HFFc6 (cell line): ENCODE results near the gene ZSCAN25. TPM values are rescaled to one million over a fixed set of nuclear protein-coding genes. Genes with fewer than 3 reads are reported as not detected.

Source experiments
- DNase-seq: peaks from one replicate; pipeline ENCODE4 v3.0.0-alpha.2; 2018
- H3K27ac Mint-ChIP-seq: 2 replicates; pipeline ENCODE4 v1.8.0; 2020; ENCODE audit warnings: mild to moderate bottlenecking, mixed read lengths
- H3K27me3 Mint-ChIP-seq: 2 replicates; pipeline ENCODE4 v1.8.0; 2021; ENCODE audit warnings: mild to moderate bottlenecking, moderate library complexity, mixed read lengths; ENCODE audit not compliant: insufficient read depth
- H3K36me3 Mint-ChIP-seq: 2 replicates; pipeline ENCODE4 v1.8.0; 2021; ENCODE audit warnings: low read depth, mixed read lengths
- H3K4me1 Mint-ChIP-seq: 2 replicates; pipeline ENCODE4 v1.8.0; 2020; ENCODE audit warnings: low read depth, mixed read lengths
- H3K4me3 Mint-ChIP-seq: 2 replicates; pipeline ENCODE4 v1.8.0; 2020; ENCODE audit warnings: mild to moderate bottlenecking, moderate library complexity, mixed read lengths
- H3K9me3 Mint-ChIP-seq: 2 replicates; pipeline ENCODE4 v1.8.0; 2020; ENCODE audit warnings: mild to moderate bottlenecking, mixed read lengths
- total RNA-seq, 6 experiments: library from RNA; stranded (reverse); fragmentation: NEBNext Ultra II Directional; extraction: Animal tissue kit (Norgen Biotek cat#: 25700); gene quantifications; 2 replicates in 1 of 6; 3 replicates in 5 of 6; pipeline ENCODE4 v1.2.3, GENCODE V29; 2021
- TF ChIP-seq, protein P1 (sequence below): fragments of 200-600 bp; sonication (generic); IDR thresholded peaks from 2 replicates; pipeline ENCODE4 v1.5.0; 2021; ENCODE audit warnings: antibody characterized with exemption, mild to moderate bottlenecking

The ZSCAN25 gene
- total RNA-seq, 6 experiments from 2014 or later, result 9.3 to 12.6 (median 9.9) TPM

GRCh38 chr7:99639267-99639666, 22.5 kb downstream of the ZSCAN25 start:
- no peak for DNase-seq
- no peak overlapping the region for H3K27ac Mint-ChIP-seq
- no peaks in the 10 kb centered on the region; the same call in 1 of the 2 replicates for H3K27me3 Mint-ChIP-seq
- no peak overlapping the region for H3K4me3 Mint-ChIP-seq
- peaks cover 10% of the 10 kb centered on the region for H3K4me1 Mint-ChIP-seq
- TF ChIP-seq, protein P1, sequence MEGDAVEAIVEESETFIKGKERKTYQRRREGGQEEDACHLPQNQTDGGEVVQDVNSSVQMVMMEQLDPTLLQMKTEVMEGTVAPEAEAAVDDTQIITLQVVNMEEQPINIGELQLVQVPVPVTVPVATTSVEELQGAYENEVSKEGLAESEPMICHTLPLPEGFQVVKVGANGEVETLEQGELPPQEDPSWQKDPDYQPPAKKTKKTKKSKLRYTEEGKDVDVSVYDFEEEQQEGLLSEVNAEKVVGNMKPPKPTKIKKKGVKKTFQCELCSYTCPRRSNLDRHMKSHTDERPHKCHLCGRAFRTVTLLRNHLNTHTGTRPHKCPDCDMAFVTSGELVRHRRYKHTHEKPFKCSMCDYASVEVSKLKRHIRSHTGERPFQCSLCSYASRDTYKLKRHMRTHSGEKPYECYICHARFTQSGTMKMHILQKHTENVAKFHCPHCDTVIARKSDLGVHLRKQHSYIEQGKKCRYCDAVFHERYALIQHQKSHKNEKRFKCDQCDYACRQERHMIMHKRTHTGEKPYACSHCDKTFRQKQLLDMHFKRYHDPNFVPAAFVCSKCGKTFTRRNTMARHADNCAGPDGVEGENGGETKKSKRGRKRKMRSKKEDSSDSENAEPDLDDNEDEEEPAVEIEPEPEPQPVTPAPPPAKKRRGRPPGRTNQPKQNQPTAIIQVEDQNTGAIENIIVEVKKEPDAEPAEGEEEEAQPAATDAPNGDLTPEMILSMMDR, result no peak
- H3K36me3 Mint-ChIP-seq, result no peaks in the 10 kb centered on the region; the same call in 1 of the 2 replicates
- H3K9me3 Mint-ChIP-seq, result no peaks in the 10 kb centered on the region

GRCh38 chr7:99642027-99642426, 25.3 kb downstream of the ZSCAN25 start:
- Mint-ChIP-seq H3K36me3 (peaks cover 16% of the 10 kb centered on the region), H3K27ac (no peak overlapping the region), H3K4me3 (no peak overlapping the region), H3K27me3 (no peaks in the 10 kb centered on the region; the same call in 1 of the 2 replicates), H3K4me1 (peaks cover 16% of the 10 kb centered on the region), H3K9me3 (no peaks in the 10 kb centered on the region; the same call in 1 of the 2 replicates)
- TF ChIP-seq, protein P1, result no peak
- DNase-seq, result peak; percentile 10

GRCh38 chr7:99643464-99643863, 26.7 kb downstream of the ZSCAN25 start:
- Mint-ChIP-seq H3K4me1 (peaks cover 16% of the 10 kb centered on the region), H3K36me3 (peaks cover 16% of the 10 kb centered on the region), H3K9me3 (no peaks in the 10 kb centered on the region; the same call in 1 of the 2 replicates), H3K27me3 (no peaks in the 10 kb centered on the region; the same call in 1 of the 2 replicates), H3K27ac (no peak overlapping the region), H3K4me3 (no peak overlapping the region)
- TF ChIP-seq, protein P1, result no peak
- no peak for DNase-seq

GRCh38 chr7:99644431-99644830, 27.7 kb downstream of the ZSCAN25 start:
- Mint-ChIP-seq H3K4me3 (no peak overlapping the region), H3K9me3 (no peaks in the 10 kb centered on the region; the same call in 1 of the 2 replicates), H3K27ac (no peak overlapping the region; the same call in 1 of the 2 replicates), H3K4me1 (peaks cover 16% of the 10 kb centered on the region), H3K36me3 (peaks cover 16% of the 10 kb centered on the region), H3K27me3 (no peaks in the 10 kb centered on the region; the same call in 1 of the 2 replicates)
- DNase-seq, result peak; percentile 29
- TF ChIP-seq, protein P1, result no peak

- no peaks in the 10 kb centered on the region; the same call in 1 of the 2 replicates for H3K9me3 Mint-ChIP-seq
- no peak overlapping the region for H3K4me3 Mint-ChIP-seq
- peaks cover 16% of the 10 kb centered on the region for H3K36me3 Mint-ChIP-seq
- H3K27ac Mint-ChIP-seq, result no peak overlapping the region
- peaks cover 16% of the 10 kb centered on the region for H3K4me1 Mint-ChIP-seq
- DNase-seq, result no peak
- TF ChIP-seq, protein P1, result no peak
- H3K27me3 Mint-ChIP-seq, result no peaks in the 10 kb centered on the region
These were observed 28.8 kb downstream of the ZSCAN25 start for GRCh38 chr7:99645590-99645989.
